GM18858 (cell line): Measurements from ENCODE around the gene GABRG3.

Source experiments
- ATAC-seq: cut with Tn5 transposase; IDR thresholded peaks from one replicate; pipeline ENCODE4 v1.9.1; 2021; ENCODE audit not compliant: unreplicated experiment

GABRG3 gene

GRCh38 chr15:27237319-27237939, 266.4 kb downstream of the GABRG3 start:
- no peak for ATAC-seq

- no peak for ATAC-seq
These were observed 267.2 kb downstream of the GABRG3 start for GRCh38 chr15:27238209-27238608.

- ATAC-seq = no peak
These were observed 267.9 kb downstream of the GABRG3 start for GRCh38 chr15:27238707-27239423.

GRCh38 chr15:27241943-27242342, 271.0 kb downstream of the GABRG3 start:
- no peak for ATAC-seq

GRCh38 chr15:27244047-27244446, 273.1 kb downstream of the GABRG3 start:
- ATAC-seq = no peak

- ATAC-seq = no peak
These were observed 277.3 kb downstream of the GABRG3 start for GRCh38 chr15:27248251-27248650.

- no peak for ATAC-seq
These were observed 278.2 kb downstream of the GABRG3 start for GRCh38 chr15:27249046-27249759.

GRCh38 chr15:27249760-27250109, 278.8 kb downstream of the GABRG3 start:
- ATAC-seq = no peak

- no peak for ATAC-seq
These were observed 279.2 kb downstream of the GABRG3 start for GRCh38 chr15:27250223-27250622.

GRCh38 chr15:27254055-27254454, 283.1 kb downstream of the GABRG3 start:
- ATAC-seq = no peak

GRCh38 chr15:27254801-27255200, 283.8 kb downstream of the GABRG3 start:
- ATAC-seq = no peak

GRCh38 chr15:27256446-27256845, 285.5 kb downstream of the GABRG3 start:
- ATAC-seq = no peak

- no peak for ATAC-seq
These were observed 287.3 kb downstream of the GABRG3 start for GRCh38 chr15:27258287-27258686.

- no peak for ATAC-seq
These were observed 289.5 kb downstream of the GABRG3 start for GRCh38 chr15:27260523-27260922.

- no peak for ATAC-seq
These were observed 297.9 kb downstream of the GABRG3 start for GRCh38 chr15:27268923-27269322.

GRCh38 chr15:27271258-27271657, 300.3 kb downstream of the GABRG3 start:
- ATAC-seq = no peak

- no peak for ATAC-seq
These were observed 301.4 kb downstream of the GABRG3 start for GRCh38 chr15:27272427-27272826.

- no peak for ATAC-seq
These were observed 302.5 kb downstream of the GABRG3 start for GRCh38 chr15:27273506-27273905.

- no peak for ATAC-seq
These were observed 307.8 kb downstream of the GABRG3 start for GRCh38 chr15:27278761-27279160.

GRCh38 chr15:27292641-27293040, 321.7 kb downstream of the GABRG3 start:
- no peak for ATAC-seq

GRCh38 chr15:27293607-27294006, 322.6 kb downstream of the GABRG3 start:
- ATAC-seq = no peak

GRCh38 chr15:27317736-27318135, 346.8 kb downstream of the GABRG3 start:
- ATAC-seq = no peak
